Measurements from ENCODE around the gene LCN6. TPM values are rescaled to one million over a fixed set of nuclear protein-coding genes. Genes with fewer than 3 reads are reported as not detected.
A peak's percentile ranks its signal among the peaks of the same experiment; 100 is the strongest.

LCN6 gene
- total and polyA plus RNA-seq, 2 of the 13 experiments (the other 11 are each of a cell fraction or from before 2014, with no cell fraction given): not detected

- no peak for TF ChIP-seq BRF2 (CRISPR knock-in tag; IDR thresholded peaks at IDR 0.05)
- no peak for TF ChIP-seq ZNF572 (CRISPR knock-in tag; IDR thresholded peaks at IDR 0.05)
- TF ChIP-seq KDM1A (CRISPR knock-in tag; IDR thresholded peaks at IDR 0.05): no peak
- no peak for TF ChIP-seq ZNF552 (CRISPR knock-in tag; IDR thresholded peaks at IDR 0.05; ENCODE audit: borderline replicate concordance)
- no peak for TF ChIP-seq ZNF564 (CRISPR knock-in tag; IDR thresholded peaks at IDR 0.05)
- no peak; the same call in 1 of the 2 replicates for TF ChIP-seq ZSCAN22 (CRISPR knock-in tag; IDR thresholded peaks at IDR 0.05)
- TF ChIP-seq CREM (IDR thresholded peaks at IDR 0.05): peak; percentile 73
- TF ChIP-seq CREM (CRISPR knock-in tag; IDR thresholded peaks at IDR 0.05): no peak
- TF ChIP-seq ZNF24 (IDR thresholded peaks at IDR 0.05): no peak
- TF ChIP-seq ZNF567 (CRISPR knock-in tag; IDR thresholded peaks at IDR 0.05; ENCODE audit: borderline replicate concordance): no peak
- TF ChIP-seq HNRNPL (IDR thresholded peaks at IDR 0.05; ENCODE audit: low read depth, low read length): no peak
- peak; percentile 50; the same call in 1 of the 2 replicates for TF ChIP-seq TFE3 (CRISPR knock-in tag; IDR thresholded peaks at IDR 0.05)
- TF ChIP-seq ZBTB10 (CRISPR knock-in tag; IDR thresholded peaks at IDR 0.05; ENCODE audit: borderline replicate concordance): no peak
- peak; percentile 96 for TF ChIP-seq RARA (CRISPR knock-in tag; IDR thresholded peaks at IDR 0.05)
- no peak for TF ChIP-seq XBP1 (CRISPR knock-in tag; IDR thresholded peaks at IDR 0.05)
- TF ChIP-seq, protein P1, sequence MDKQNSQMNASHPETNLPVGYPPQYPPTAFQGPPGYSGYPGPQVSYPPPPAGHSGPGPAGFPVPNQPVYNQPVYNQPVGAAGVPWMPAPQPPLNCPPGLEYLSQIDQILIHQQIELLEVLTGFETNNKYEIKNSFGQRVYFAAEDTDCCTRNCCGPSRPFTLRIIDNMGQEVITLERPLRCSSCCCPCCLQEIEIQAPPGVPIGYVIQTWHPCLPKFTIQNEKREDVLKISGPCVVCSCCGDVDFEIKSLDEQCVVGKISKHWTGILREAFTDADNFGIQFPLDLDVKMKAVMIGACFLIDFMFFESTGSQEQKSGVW (CRISPR knock-in tag; IDR thresholded peaks at IDR 0.05; ENCODE audit: borderline replicate concordance): no peak
- TF ChIP-seq SALL2 (CRISPR knock-in tag; IDR thresholded peaks at IDR 0.05): no peak
- TF ChIP-seq, protein P2, sequence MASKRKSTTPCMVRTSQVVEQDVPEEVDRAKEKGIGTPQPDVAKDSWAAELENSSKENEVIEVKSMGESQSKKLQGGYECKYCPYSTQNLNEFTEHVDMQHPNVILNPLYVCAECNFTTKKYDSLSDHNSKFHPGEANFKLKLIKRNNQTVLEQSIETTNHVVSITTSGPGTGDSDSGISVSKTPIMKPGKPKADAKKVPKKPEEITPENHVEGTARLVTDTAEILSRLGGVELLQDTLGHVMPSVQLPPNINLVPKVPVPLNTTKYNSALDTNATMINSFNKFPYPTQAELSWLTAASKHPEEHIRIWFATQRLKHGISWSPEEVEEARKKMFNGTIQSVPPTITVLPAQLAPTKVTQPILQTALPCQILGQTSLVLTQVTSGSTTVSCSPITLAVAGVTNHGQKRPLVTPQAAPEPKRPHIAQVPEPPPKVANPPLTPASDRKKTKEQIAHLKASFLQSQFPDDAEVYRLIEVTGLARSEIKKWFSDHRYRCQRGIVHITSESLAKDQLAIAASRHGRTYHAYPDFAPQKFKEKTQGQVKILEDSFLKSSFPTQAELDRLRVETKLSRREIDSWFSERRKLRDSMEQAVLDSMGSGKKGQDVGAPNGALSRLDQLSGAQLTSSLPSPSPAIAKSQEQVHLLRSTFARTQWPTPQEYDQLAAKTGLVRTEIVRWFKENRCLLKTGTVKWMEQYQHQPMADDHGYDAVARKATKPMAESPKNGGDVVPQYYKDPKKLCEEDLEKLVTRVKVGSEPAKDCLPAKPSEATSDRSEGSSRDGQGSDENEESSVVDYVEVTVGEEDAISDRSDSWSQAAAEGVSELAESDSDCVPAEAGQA (IDR thresholded peaks at IDR 0.05; ENCODE audit: low read depth): no peak
- TF ChIP-seq, protein P2 (CRISPR knock-in tag; IDR thresholded peaks at IDR 0.05; ENCODE audit: borderline replicate concordance): no peak
These were observed 50.4 kb downstream of the LCN6 start (continued) for GRCh38 chr9:136697821-136698526.
